UCSD-AML1 (cell line): Measurements from ENCODE around the gene ST3GAL3.

ENCODE experiments used
- DNase-seq: peaks from one replicate; lab custom pipeline; 2025; ENCODE audit not compliant: unreplicated experiment; lab: John Stamatoyannopoulos, UW

The ST3GAL3 gene, protein sequence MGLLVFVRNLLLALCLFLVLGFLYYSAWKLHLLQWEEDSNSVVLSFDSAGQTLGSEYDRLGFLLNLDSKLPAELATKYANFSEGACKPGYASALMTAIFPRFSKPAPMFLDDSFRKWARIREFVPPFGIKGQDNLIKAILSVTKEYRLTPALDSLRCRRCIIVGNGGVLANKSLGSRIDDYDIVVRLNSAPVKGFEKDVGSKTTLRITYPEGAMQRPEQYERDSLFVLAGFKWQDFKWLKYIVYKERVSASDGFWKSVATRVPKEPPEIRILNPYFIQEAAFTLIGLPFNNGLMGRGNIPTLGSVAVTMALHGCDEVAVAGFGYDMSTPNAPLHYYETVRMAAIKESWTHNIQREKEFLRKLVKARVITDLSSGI

DNA sequence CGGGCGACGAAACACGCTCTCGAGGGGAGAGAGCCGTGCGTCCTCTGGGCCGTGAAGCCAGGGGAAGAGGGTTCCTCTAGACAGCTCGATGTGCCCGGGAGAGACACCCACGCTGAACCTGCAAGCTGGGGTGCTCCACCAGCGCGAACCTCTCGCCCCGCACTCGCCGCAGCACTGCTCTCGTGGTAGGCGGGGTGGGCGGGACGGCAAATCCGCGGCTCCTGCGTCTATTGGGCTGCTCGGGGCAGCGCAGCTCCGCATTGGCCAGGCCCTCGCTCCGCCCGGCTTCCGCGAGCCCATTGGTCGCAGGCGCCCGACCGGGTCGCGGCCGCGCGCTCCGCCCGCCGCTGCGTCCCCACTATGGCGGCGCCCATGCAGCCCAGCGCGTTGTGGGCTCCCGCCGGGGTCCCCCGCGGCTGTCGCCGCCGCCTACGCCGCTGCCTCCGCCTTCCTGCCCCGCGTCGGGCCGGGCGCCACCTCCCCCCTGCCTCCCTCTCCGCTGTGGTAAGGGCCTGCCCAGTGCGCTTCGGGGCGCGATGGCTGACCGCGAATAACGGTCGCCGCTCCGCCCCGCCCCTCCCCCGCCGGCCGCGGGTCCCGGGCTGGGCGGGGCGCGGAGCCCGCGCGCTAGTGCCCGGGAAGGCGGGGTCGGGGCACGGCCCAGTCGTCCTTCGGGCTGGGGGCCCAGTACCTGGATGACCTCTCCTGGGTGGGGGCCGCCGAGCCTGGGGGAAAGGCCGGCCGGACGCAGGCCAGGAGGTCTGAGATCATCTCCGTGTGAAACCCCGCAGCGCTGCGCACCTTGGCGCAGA, at the start of gene ST3GAL3:
ST3GAL3 (plus strand) TSS at position 347 of the 812 bp plus-strand sequence. CDS start 28,727 bp downstream, outside the sequence.
- peak; percentile 93 for DNase-seq

GRCh38 chr1:43659212-43660166, 47.8 kb upstream of the ST3GAL3 start:
- no peak for DNase-seq

DNA sequence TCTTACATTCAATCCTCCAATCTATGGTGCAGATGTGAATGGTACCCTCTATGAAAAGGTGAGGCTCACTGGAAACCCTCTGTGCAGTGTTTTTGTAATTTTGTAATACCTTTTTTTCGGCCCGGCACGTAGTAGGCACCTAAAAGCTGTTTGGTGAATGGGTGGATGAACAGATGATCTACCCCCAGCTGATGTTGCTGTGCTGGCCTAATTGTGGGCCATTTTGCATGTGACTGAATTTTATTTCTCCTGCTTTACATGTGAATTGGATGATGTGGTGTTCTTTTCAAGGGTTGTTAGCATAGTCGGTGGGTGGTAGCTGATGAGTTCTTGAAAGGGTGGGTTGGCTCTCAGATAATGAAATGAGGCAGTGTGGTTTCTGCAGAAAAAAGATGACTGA, 47.0 kb upstream of the ST3GAL3 start:
- no peak for DNase-seq

DNA sequence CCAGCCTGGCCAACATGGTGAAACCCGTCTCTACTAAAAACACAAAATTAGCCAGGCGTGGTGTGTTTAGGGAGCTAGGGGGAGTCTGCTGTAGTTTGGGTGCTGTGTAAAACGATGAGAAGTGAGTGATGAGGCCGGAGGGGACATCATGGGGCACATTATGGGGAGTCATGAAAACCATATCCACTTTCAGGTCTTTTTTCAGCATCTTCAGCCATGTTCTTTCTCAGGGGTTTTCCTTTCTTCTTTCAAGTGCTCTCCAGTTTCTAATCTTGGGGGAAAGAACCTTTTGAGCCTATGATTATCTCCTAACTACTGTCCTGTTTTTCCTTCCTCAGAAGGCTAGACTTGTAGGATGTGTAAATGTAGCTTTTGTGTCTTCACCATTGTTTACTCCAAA, 43.0 kb upstream of the ST3GAL3 start:
- no peak for DNase-seq

DNA sequence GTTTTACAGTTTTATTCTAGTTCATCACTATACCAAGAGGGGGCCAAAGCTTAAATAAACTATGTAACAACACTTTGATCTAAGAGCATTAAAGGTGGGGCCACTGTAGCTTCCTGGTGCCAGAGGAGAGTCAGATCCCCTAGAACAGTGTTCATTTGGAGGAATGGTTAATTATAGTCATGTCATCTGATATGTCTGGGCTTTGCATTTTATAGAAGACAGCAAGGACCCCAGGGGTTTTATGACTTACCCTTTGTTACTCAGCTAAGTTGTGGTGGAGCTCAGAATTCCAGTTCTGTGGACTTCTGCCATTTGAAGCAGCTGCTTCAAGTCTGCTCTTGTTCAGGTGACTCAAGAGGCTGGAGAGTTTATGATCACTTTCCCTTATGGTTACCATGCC, 40.7 kb upstream of the ST3GAL3 start:
- no peak for DNase-seq

DNA sequence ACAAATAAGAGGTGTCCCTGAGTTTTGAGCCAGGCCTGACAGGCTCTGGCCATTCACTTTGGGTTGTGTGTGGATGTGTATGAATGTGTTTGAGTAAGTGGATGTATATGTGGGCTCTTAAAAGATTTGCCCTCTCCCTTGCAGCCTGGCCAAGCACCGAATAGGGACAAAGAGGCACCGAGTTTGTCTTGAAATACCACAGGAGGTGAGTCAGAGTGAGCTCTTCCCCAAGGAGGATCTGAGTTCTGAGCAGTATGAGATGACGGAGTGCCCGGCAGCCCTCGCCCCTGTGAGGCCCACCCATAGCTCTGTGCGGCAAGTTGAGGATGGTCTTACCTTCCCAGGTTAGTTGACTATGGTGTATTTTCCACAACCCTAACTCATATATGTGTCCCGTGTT, 38.4 kb upstream of the ST3GAL3 start:
- DNase-seq: no peak

GRCh38 chr1:43669878-43670277, 37.5 kb upstream of the ST3GAL3 start:
- DNase-seq: no peak

DNA sequence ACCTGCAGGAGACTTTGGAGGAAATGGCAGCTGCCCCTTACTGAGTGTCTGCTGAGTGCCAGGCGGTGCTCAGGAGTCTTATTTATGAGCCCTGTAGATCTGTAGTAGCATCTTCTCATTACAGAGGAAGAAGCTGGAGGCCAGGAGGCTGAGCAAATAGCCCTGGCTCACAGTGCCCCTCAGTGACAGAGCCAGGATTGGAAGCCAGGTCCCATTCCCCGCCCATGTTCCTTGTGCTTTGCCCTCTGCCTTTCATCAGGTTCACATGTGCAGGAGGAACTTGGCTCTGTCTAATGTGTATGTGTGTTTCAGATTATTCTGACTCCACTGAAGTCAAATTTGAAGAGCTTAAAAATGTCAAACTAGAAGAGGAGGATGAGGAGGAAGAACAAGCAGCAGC, 36.1 kb upstream of the ST3GAL3 start:
- no peak for DNase-seq

- no peak for DNase-seq
Measured at GRCh38 chr1:43671626-43672330, 35.6 kb upstream of the ST3GAL3 start.

DNA sequence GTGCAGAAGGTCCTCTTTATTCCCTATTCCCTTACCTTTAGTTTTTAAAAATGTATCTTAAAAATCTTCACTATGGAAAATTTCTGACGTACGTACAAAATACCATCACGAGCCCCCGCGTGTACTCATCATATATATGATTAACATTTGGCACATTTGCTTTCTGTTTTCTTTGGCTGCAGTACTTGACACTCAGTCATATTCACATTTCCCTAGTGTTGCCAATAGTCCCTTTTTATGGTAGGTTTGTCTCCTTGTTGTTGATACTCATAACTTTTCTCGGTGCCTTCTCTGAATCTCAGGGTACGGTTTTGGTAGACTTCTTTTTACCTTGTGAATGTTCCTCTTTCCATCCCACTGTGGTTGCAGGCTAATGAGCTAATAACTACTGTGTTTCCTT, 34.1 kb upstream of the ST3GAL3 start:
- no peak for DNase-seq

- DNase-seq: no peak
Measured at GRCh38 chr1:43678940-43679339, 28.4 kb upstream of the ST3GAL3 start.

- DNase-seq: no peak
Measured at GRCh38 chr1:43683560-43683959, 23.8 kb upstream of the ST3GAL3 start.

DNA sequence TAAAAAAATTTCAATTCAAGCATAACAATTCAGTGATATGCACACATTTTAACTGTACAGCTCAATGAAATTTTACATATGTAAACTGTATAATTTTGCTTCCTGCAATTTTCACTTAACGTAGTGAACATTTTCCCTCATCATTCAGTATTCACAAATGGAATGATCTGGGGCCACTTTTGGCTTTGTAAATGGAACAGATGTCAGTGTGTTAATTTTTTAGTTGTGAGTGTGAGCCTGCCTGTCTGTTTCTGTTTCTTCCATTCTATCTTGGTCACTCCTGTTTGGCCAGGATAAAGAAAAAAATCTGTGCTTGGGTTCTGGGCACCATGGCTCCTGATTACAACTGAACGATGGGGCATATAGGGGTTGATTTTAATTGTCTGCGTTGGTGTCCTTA, 20.5 kb upstream of the ST3GAL3 start:
- DNase-seq: no peak

- DNase-seq: no peak
Measured at GRCh38 chr1:43687301-43688108, 19.8 kb upstream of the ST3GAL3 start.

DNA sequence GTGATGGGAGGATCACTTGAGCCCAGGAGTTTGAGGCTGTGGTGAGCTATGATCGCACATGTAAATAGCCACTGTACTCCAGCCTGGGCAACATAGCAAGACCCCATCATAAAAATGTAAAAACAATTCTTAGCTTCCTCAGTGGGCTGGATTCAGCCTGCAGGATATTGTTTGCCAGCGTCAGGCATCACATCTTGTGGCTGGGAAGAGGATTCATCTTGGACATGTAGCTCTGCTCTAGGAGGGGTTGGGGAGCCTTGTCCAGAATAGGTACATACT, 19.3 kb upstream of the ST3GAL3 start:
- DNase-seq: no peak

DNA sequence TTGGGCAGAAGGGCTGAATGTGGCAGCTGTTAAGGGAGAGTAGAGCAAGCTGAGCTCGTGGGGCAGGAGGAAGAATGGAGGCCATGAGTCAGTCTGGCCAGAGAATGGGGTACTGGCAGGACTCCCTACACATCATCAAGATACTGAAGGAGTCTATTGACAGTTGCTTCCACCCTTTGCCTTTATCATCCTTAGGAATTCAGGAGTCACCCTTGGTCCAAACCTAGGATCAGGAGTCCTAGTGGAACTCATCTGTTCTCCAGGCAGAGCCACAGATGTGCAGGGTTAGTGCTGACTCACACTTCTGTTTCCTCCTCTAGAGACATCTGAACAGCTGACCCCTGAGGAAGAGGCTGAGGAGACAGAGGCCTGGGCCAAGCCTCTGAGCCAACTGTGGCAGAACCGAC, 18.7 kb upstream of the ST3GAL3 start:
- DNase-seq: no peak

- DNase-seq: no peak
Measured at GRCh38 chr1:43689289-43689688, 18.0 kb upstream of the ST3GAL3 start.

GRCh38 chr1:43691871-43692815, 15.2 kb upstream of the ST3GAL3 start:
- DNase-seq: no peak

GRCh38 chr1:43693371-43693770, 14.0 kb upstream of the ST3GAL3 start:
- no peak for DNase-seq
